Endometrial microvascular endothelial cells (primary cell): ENCODE results near the gene EML4. TPM values are rescaled to one million over a fixed set of nuclear protein-coding genes. Genes with fewer than 3 reads are reported as not detected.
"Not testable (repeated sequence)": the region's sequence is repeated elsewhere in the genome, so short reads cannot be mapped to it uniquely, and the experiment has no call there.

Experiments used
- in situ Hi-C: cut with HindIII; loops from 2 replicates; pipeline ENCODE4 v1.10.0; 2017; ENCODE audit warnings: low sequenced_read_pairs, low pct_unique_long_range_greater_than_20kb; ENCODE audit errors: inconsistent ontology term
- total RNA-seq: library from RNA; depleted of rRNA; stranded (reverse); fragments of >200 nt; gene quantifications from one replicate; pipeline ENCODE4 v1.2.3, GENCODE V29; 2015; ENCODE audit errors: inconsistent ontology term

EML4 gene
- total RNA-seq, 1 donor from 2014 or later: 19.5 TPM

DNA sequence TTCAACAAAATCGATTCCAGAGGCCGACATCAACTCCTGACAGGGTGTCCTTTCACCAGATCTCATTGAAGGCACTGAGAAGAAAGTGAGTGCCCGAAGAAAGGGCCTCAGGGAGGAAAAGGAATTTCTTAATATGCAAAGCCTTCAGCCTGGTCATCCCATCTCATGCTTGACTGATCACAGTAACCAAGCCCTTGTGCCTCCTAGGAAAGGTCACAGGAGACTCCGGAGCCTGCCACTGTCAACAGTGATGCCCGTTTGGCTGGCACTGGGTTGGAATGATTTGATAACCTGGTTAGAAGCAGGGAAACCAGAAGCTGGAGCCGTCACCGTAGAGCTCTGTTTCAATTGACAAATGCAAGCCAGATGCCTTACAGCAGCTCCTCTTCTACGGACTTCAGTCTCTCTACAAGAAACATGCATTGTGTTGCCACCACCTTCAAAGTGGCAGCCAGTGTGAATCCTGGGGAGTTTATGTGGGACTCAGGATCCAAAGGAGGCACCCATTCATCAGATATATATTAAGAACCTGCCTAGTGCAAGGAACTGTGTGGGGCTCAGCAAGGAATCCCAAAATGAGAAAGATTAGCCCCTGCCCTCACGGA, 167.3 kb downstream of the EML4 start:
- in situ Hi-C loops: no loop called here

DNA sequence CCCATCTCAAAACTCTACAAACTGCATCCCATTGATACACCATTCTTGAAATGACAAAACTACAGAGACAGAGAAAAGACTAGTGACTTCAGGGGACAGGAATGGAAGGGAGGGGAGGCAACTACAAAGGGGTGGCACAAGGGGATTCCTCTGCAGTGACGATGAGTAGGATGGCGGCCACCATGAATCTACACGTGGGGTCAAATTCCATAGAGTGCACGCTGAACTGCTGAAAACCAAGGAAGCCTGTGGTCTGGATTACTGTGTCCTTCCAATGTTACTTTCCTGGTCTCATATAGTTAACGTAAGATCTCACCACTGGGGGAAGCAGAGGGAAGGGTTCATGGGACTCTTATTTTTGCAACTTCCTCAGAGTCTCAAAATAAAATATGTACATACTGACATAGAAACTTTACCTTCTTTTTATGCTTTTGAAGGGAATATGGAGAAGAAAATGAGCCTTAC, 168.2 kb downstream of the EML4 start:
- in situ Hi-C loops: no loop called here

DNA sequence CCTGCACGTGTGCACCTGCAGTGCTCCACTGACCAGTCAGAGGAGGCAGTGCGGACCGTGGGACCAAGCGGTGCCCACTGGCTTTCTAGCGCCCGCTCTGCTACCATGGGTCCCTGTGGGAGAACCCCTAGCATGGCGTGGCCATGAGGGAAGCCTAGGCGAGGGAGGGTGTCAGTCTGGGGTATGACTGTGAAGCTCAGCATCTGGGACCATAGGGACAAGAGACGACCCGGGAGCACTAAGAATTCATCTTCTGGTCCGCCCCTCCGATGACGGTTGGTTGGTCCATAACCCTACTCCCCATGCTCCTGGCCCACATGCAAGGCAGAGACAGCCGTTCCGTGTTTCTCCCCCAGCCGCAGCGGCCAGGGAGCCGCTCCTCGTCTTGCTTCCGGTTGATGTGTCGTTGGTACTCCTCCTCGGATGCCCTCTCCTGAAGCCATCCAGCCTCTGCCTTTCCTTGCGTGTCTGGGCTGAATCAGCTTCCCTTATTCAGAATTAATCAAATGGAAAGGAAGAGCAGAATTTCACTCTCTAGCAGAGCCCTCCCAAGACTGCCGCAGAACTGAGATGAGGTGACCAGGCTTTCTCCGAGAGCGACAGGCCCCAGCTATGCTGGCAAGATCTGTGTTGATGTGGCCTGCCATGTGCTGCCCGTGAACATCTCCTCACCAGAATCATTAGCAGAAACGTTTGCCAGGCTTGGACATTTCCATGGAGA, 168.9 kb downstream of the EML4 start:
- in situ Hi-C loops: no loop called here

DNA sequence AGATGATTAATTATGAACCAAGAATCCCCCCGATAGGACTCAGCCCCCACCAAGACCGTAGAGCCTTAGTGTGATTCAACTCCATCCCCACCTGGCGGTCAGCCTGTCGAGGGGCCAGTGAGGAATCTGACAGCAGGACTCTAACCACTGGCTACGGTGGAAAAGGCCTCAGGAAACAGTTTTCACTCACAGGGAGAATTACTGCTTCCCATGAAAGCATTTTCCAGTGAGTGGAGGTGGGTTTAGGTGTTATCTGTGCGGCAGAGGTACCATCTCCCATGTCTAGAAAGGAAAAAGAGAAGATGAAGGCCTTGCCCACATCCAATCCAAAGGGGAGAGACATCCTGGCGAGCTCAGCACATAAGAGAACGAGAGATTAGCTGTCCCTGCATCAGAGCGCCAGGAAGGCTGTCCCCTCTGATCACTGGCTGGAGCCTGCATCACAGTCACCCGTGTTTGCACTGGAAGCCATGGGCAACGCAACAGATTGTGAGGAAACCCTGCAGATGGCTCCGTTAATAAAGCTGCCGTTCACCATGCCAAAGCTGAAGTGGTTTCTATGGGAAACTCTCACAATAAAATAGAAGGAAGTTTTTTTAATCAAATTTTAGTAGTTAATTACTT, 169.5 kb downstream of the EML4 start:
- in situ Hi-C loops: no loop called here

DNA sequence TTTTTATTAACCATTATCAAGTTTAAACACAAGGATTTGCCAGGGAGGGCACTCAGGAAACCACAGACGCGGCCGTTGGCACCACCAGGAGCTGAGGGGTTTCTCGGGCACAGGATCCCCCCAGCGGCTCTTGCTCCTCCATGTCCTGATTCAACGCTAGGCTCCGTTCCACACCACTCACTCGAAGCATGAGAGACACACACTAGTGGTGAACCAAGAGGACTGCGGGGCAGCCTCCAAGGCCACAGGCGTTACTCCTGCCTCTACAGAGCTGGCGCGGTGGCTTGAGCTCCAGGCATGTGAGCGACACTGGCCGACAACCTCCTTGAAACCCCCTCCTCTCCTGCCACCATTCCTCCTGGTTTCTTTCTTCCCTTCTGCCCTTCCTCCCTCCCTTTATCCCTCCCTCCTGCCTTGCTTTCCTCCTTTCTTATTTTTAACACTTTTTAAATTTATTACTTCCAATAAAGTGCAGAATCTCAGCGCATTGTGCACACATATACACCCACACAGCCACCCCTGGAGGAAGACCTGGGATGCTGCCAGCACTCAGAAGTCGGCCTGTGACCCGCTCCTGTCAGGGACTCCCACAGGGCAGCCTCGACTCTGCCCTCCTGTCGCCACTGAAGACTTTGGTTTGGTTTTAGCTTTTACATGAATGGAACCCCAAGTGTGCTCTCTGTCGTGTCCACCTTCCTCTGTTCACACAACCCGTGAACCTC, 170.2 kb downstream of the EML4 start:
- in situ Hi-C loops: no loop called here

DNA sequence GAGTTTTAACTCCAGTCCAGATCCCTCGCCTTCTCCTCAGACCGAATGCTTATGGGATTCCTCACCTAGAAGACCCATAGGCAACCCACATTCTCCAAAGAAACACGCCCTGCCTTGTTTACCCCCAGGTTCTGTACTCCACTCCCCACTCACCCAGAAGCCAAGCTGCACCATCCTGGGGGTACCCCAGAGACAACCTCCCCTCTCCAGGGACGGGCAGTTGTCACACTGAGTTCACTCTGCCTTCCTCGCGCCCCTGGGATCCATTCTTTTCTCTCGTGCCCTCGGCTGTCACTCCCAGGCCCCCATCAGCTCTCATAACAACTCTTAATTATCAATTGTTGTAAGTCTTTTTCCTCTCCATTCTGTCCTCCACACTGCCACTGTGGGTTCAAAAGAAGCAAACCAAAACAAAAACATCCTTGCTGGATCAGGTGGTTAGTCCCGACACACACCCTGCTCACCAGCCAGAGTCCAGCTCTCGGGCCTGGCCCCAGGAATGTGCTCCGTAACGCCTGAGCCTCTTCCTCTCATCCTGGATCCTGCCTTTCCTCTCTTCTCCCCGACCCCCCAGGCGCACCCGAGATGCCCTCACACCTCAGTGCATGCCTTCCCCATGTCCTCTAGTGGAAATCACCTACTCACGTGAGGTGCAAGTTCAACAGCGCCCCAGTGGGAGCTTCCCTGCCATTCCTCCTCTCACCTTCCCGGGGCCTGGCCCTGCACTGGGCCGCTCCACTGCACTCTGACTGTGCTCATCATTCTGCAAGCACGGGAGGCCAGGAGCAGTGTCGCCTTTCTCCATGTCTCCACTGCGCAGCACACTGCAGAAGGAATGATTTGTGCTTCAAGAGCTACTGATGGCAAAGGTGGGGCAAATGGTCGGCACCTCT, 171.1 kb downstream of the EML4 start:
- in situ Hi-C loops: no loop called here

DNA sequence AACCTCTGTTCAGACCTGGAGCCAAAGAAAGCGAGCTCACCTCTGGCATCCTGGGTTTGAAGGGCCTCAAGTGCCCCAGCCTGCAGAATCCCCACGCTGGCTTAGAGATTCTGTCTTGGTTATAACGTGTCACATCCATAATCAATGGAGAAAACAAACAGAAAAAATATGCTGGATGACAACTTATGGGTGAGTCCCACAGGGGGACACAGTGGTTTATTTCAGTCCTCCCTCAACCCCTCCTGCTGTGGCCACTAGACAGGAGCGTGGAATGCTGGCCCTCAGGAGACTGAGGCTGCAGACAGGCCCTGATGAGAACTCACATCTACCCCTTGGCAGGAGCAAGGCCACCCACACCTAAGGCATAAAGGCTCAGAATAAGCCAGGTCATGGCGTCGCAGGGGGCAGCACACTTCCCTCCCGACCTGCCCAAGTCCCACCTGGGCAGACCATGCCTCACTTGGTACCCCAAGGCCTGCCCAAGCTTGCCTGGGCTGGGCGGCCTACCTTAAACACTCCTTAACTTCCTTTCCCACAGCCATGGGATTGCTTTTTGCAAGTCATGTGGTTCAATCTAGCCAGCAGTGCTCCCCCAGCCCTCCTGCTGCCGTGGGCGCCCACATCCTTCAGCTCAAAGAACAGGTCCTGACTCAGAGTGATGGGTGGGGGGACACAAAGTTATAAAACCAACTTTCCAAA, 171.9 kb downstream of the EML4 start:
- in situ Hi-C loops: no loop called here

DNA sequence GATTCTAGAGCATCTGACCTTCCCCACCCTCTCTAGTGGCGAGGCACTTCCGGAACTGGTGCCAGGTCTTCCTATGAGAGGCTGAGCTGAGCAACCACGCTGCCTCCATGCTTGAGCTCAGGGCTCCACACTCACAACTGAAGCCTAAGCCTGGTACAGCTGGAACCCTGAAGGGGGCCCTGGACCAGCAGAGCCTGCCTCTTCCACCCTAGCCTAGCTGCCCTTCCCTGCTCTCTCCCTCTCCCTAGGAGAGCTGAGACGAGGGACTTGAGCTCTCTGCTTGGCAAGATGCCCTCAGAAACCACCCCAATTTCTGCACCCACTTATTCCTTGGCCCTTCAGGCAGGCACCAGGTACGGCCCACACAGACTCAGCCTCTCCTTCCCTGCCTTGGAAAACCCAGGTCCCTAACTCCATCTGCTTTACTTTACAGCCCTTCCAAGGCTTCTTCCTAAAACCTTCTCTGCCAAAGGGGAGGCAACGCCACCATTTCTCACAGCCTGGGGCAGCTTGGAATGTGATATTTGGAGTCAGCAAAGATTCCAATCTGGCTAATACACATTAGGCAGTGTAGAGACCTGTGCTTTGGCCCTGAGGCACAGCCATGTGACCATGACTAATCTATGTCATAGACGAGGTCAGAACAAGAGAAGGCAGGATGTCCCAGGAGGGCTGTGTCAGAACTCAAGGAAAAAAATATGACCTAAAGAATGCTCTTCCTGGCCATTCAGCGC, 173.1 kb downstream of the EML4 start:
- in situ Hi-C loops: no loop called here

DNA sequence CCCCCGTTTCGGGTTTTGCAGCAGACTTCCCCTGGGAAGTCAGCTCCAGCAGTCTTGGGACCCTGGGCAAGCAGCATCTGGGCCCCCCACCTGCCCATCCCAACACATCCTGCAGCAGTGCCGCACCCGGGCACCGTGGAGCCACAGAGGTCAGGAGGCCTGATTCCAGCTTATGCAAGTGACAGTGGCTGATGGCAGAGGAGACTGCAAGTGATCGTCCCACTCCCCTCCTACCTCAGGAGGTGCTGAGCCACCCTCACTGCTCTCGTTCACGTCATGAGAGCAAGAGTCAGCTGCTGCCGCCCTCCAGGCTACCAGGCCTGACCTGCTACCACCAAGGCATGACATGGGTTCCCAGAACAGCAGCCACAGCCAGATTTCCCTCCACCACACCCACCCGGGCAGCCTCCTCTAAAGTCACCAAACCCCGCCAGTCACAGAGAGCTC, 173.7 kb downstream of the EML4 start:
- in situ Hi-C loops: no loop called here

DNA sequence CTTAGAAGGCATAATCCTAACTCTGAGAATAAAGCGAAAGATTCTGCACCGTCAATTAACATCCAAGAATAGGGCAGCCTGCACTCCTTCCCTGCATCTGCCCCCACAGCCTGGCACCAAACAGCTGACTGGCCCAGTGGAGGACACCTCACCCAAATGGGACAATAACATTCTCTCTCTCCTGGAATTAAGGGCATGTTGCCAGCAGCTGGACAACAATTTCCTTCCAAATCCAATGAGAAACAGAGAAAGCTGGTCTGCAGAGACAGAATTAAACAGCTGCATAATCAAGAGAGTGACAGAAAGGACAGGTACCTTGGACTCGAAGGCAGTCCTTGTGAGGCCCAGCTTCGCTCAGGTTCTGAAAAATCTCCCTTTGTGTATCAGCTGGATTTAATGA, 176.8 kb downstream of the EML4 start:
- in situ Hi-C loops: no loop called here

DNA sequence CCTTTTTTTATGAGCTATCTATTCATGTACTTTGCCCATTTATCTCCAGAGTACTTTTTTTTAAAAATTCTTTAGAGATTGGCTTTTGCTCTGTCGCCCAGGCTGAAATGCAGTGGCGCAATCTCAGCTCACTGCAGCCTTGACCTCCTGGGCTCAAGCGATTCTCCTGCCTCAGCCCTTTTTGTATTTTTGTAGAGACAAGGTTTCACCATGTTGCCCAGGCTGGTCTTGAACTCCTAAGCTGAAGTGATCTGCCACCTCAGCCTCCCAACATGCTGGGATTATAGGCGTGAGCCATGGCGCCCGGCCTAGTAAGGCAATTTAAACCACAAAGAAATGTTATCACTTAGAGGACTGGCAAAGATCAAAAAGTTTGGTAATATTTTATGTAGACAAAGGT, 177.7 kb downstream of the EML4 start:
- in situ Hi-C loops: not testable (repeated sequence)

DNA sequence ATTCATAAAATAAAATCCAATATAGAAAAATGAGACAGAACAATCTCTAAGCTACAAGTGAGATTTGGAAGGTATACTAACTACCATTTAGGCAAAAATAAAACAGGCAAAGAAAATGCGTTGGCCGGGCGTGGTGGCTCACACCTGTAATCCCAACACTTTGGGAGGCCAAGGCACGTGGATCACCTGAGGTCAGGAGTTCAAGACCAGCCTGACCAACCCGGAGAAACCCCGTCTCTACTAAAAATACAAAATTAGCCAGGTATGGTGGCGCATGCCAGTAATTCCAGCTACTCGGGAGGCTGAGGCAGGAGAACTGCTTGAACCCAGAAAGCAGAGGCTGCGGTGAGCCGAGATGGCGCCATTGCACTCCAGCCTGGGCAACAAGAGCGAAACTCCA, 178.4 kb downstream of the EML4 start:
- in situ Hi-C loops: not testable (repeated sequence)

DNA sequence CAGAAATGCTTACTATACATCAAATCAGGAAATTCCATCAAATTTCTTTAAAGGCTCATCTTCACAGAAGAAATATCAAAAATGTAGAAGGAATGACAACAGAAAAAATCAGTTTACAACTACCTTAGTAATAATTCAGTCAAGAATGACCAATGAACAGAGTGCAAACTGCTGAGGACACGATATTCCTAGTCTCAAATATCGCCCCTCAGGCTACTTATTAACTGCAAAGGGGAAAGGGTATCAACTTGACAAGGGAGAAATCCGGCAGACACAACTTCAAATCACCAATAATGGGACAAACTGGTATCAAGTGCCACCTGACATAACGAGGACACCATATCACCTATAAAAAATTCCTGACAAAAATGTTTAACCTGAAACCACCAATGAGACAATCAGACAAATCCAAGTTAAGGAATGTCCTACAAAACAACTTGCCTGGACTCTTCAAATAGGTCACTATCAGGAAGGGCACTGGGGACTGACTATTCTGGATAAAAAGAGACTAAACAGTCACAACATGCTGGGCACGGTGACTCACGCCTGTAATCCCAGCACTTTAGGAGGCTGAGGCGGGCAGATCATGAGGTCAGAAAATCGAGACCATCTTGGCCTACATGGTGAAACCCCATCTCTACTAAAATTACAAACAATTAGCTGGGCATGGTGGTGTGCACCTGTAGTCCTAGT, 179.1 kb downstream of the EML4 start:
- in situ Hi-C loops: no loop called here

DNA sequence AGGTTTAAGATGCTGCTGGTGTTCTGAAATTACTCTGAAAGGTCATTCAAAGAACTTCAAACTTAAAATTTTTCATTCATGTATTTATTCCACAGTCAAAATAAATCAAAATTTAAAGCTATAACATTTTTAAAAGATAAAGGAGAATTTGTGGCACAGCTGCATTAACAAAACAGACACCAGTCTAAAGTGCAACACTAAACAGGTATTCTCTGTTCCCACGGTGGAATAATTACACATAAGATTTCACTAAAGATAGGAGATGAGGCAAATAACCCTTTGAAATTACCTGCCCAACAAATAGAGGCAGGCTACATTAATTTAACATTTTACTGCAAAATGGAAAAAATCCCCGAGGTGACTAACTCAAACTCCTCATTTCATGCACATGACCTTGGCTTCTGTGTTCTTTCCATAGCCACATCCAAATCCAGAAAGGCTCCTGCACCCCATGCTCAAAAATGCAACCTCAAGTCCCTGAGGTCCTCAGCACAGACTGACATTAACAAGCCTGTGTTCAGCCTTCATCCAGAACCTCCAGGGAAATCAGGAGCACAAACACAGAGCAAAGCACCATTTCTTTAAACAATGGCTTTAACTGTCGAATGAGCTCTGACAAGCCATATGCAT, 181.4 kb downstream of the EML4 start:
- in situ Hi-C loops: no loop called here

DNA sequence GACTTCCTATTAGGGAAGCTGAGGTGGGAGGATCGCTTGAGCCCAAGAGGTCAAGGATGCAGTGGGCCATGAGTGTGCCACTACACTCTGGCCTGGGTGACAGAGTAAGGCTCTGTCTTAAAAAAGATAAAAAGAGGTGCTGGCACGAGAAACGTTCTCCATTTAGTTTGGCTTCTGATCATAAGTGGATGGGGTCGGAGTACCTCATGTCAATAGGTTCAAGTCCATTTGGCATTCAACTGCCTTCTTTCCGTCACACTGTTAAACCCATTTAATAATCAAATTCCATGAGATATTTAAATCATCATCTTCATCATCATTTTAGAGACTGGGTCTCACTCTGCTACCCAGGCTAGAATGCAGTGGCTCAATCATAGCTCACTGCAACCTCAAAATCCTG, 182.7 kb downstream of the EML4 start:
- in situ Hi-C loops: no loop called here

DNA sequence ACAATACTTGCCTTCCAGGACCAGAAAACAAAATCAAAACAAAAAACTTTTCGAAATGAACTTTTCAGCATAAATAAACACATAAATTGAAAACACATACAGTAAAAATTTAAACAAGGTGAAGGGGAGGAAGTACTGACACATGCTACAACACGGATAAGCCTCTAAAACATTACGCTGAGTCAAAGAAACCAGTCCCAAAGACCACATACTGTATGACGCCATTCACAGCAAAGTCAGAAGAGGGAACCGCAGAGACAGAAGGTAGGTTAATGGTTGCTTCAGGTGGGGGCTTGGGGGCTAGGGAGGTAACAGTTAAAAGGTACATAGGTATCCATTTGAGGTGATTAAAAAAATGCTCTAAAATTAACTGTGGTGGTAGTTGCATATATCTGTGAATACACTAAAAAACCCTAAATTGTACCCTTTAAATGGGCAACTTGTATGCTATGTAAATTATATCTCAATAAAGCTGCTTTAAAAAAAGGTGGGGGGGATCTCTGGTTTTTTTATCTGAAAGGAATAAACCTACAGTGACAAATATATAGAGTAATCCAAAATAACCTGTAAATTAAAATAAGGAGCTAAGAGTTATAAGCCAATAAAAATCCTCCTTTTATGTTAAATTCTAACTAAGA, 184.8 kb downstream of the EML4 start:
- in situ Hi-C loops: no loop called here
